Renal pelvis (tissue), 3 donors: ENCODE results near the gene MUC5B. TPM values are rescaled to one million over a fixed set of nuclear protein-coding genes. Genes with fewer than 3 reads are reported as not detected.

Experiments used
- polyA plus RNA-seq, 3 donors: library from polyadenylated mRNA; unstranded; fragments of 120-200 nt; gene quantifications; one replicate each; pipeline ENCODE4 v1.2.1, GENCODE V29; 2013; ENCODE audit not compliant: insufficient read length in 3 of 3

MUC5B gene
- polyA plus RNA-seq, 3 donors: 0.01 to 0.22 (median 0.18) TPM

Other genes with a start within 250 kb of the MUC5B start
- gene MUC6, start 186.3 kb upstream of the MUC5B start, polyA plus RNA-seq: 10 to 100 TPM; 25.6 to 35.8 (median 26.2) TPM
- under 1 TPM; 0.03 to 0.21 (median 0.17) TPM for gene MUC2, start 148.2 kb upstream of the MUC5B start, polyA plus RNA-seq
- gene MUC5AC, start 65.1 kb upstream of the MUC5B start, polyA plus RNA-seq: under 1 TPM in 2 of 3 donors, not detected in 1; 0.01 TPM
- gene TOLLIP, start 86.6 kb downstream of the MUC5B start, polyA plus RNA-seq: 10 to 100 TPM; 42.2 to 52.5 (median 50.5) TPM
- gene BRSK2, start 166.9 kb downstream of the MUC5B start, polyA plus RNA-seq: 1 to 10 TPM in 2 of 3 donors, under 1 TPM in 1; 0.98 to 1.2 (median 1.1) TPM